HCT116 (cell line): ENCODE data around the gene SPIRE1. TPM values are rescaled to one million over a fixed set of nuclear protein-coding genes. Genes with fewer than 3 reads are reported as not detected.

ENCODE experiments used
- ATAC-seq: fragments of 200-7000 bp; cut with Tn5 transposase; 2 replicates; pipeline ENCODE4 v1.9.1; 2020; ENCODE audit warnings: mild to moderate bottlenecking, moderate library complexity
- BruUV-seq: library from RNA; stranded (reverse); fragments of 400-500 nt; replicated peaks from 2 replicates; lab custom pipeline; 2021; lab: Mats Ljungman, UMichigan
- CTCF ChIA-PET: fragments of 300-600 bp; sonication (Branson Sonifier 250); formaldehyde crosslinking; loops from one replicate; lab custom pipeline; 2021; ENCODE audit warnings: antibody characterized with exemption; lab: Charles Lee
- POLR2A ChIA-PET: fragments of 300-600, 350-600 bp; sonication (Branson Sonifier 250); formaldehyde crosslinking; loops from one replicate; lab custom pipeline; 2021; ENCODE audit warnings: antibody characterized with exemption; lab: Charles Lee
- RAD21 ChIA-PET, 2 experiments: fragments of 300-600 bp; sonication (Branson Sonifier 250); formaldehyde crosslinking; loops; one replicate each; lab custom pipeline; 2023; ENCODE audit warnings: low total read pairs in 2 of 2; ENCODE audit not compliant: uncharacterized antibody in 2 of 2, unreplicated experiment in 2 of 2, low non-redundant PET in 1 of 2; lab: Charles Lee
- DNase-seq: peaks from one replicate; pipeline ENCODE4 v3.0.0-alpha.2; 2010; ENCODE audit warnings: low read depth, low spot score
- H2AFZ ChIP-seq: fragments of 200-600 bp; shearing (Covaris generic), sonication (generic); 2 replicates; pipeline ENCODE4 v1.6.1; 2017; ENCODE audit warnings: low read depth, mixed run types, mixed read lengths, antibody characterized with exemption, low read length; ENCODE audit not compliant: poor library complexity, severe bottlenecking
- H3K27ac ChIP-seq: 2 replicates; pipeline ENCODE4 v1.5.1; 2012; ENCODE audit warnings: low read depth, low read length
- H3K27me3 ChIP-seq: fragments of 200-600 bp; sonication (generic); 2 replicates; pipeline ENCODE4 v1.6.1; 2016; ENCODE audit warnings: mixed run types, low read length, mixed read lengths; ENCODE audit not compliant: insufficient read depth
- H3K36me3 ChIP-seq, 2 experiments: fragments of 200-500 bp in 1 of 2; fragments of 200-600 bp in 1 of 2; sonication (Bioruptor generic) in 1 of 2; sonication (generic) in 1 of 2; 2 replicates each; pipeline versions ENCODE4 v1.5.1 to v1.6.1; 2014 to 2016; ENCODE audit warnings: low read length in 2 of 2, inconsistent platforms in 1 of 2, mixed read lengths in 1 of 2, mixed run types in 1 of 2; ENCODE audit not compliant: insufficient read depth in 2 of 2, control insufficient read depth in 1 of 2
- H3K4me1 ChIP-seq, 2 experiments: fragments of 200-600 bp in 1 of 2; sonication (generic) in 1 of 2; 2 replicates each; pipeline versions ENCODE4 v1.5.1 to v1.6.1; 2012 to 2017; ENCODE audit warnings: low read length in 2 of 2, inconsistent platforms in 1 of 2, mild to moderate bottlenecking in 1 of 2, mixed read lengths in 1 of 2, mixed run types in 1 of 2, moderate library complexity in 1 of 2; ENCODE audit not compliant: insufficient read depth in 2 of 2, control insufficient read depth in 1 of 2
- H3K4me2 ChIP-seq: fragments of 200-600 bp; sonication (generic); 2 replicates; pipeline ENCODE4 v1.6.1; 2017; ENCODE audit warnings: mixed run types, low read length, mixed read lengths
- H3K4me3 ChIP-seq, 2 experiments: fragments of 200-600 bp in 1 of 2; sonication (generic) in 1 of 2; replicated peaks in 1 of 2; 2 replicates each; pipeline ENCODE4 v1.5.1; 2011 to 2016; ENCODE audit warnings: low read length in 2 of 2, control low read depth in 1 of 2, low read depth in 1 of 2, mild to moderate bottlenecking in 1 of 2, mixed read lengths in 1 of 2, mixed run types in 1 of 2
- H3K79me2 ChIP-seq: fragments of 200-600 bp; sonication (generic); 2 replicates; pipeline ENCODE4 v1.6.1; 2017; ENCODE audit warnings: mild to moderate bottlenecking, mixed run types, low read length, moderate library complexity, mixed read lengths; ENCODE audit not compliant: insufficient read depth
- H3K9ac ChIP-seq: fragments of 200-600 bp; sonication (generic); 2 replicates; pipeline ENCODE4 v1.6.1; 2016; ENCODE audit warnings: low read length, mixed read lengths
- H3K9me2 ChIP-seq: fragments of 200-600 bp; sonication (generic), shearing (Covaris generic); 2 replicates; pipeline ENCODE4 v1.6.1; 2017; ENCODE audit warnings: mixed run types, mild to moderate bottlenecking, moderate library complexity; ENCODE audit not compliant: insufficient read depth
- H3K9me3 ChIP-seq, 2 experiments: fragments of 200-500 bp in 1 of 2; fragments of 200-600 bp in 1 of 2; sonication (Bioruptor generic) in 1 of 2; sonication (generic) in 1 of 2; 2 replicates each; pipeline ENCODE4 v1.6.1; 2014 to 2017; ENCODE audit warnings: low read length in 2 of 2, mixed read lengths in 2 of 2, inconsistent platforms in 1 of 2, low read depth in 1 of 2, mild to moderate bottlenecking in 1 of 2, mixed run types in 1 of 2, moderate library complexity in 1 of 2; ENCODE audit not compliant: control insufficient read depth in 1 of 2, insufficient read depth in 1 of 2
- H4K20me1 ChIP-seq: fragments of 200-600 bp; sonication (generic), shearing (Covaris generic); 2 replicates; pipeline ENCODE4 v1.6.1; 2017; ENCODE audit warnings: mixed run types, mild to moderate bottlenecking, moderate library complexity; ENCODE audit not compliant: insufficient read depth
- CBX3 ChIP-seq: IDR thresholded peaks from 2 replicates; pipeline ENCODE4 v1.6.1; 2012; ENCODE audit warnings: low read depth
- CEBPB ChIP-seq: IDR thresholded peaks from 2 replicates; pipeline ENCODE4 v1.6.1; 2012; ENCODE audit warnings: low read depth
- ELF1 ChIP-seq: IDR thresholded peaks from 2 replicates; pipeline ENCODE4 v1.6.1; 2012; ENCODE audit warnings: low read depth, borderline replicate concordance
- EZH2 ChIP-seq: fragments of 200-600 bp; sonication (generic); IDR thresholded peaks from 2 replicates; pipeline ENCODE4 v1.6.1; 2017; ENCODE audit warnings: antibody characterized with exemption, mixed run types
- EZH2phosphoT487 ChIP-seq: fragments of 200-600 bp; IDR thresholded peaks from 2 replicates; pipeline ENCODE4 v1.6.1; 2018; ENCODE audit warnings: antibody characterized with exemption, borderline replicate concordance
- FOSL1 ChIP-seq: IDR thresholded peaks from 2 replicates; pipeline ENCODE4 v1.6.1; 2012; ENCODE audit warnings: low read depth
- JUND ChIP-seq: IDR thresholded peaks from 2 replicates; pipeline ENCODE4 v1.6.1; 2012
- RAD21 ChIP-seq: IDR thresholded peaks from 2 replicates; pipeline ENCODE4 v1.6.1; 2012; ENCODE audit warnings: low read depth, mild to moderate bottlenecking
- SIN3A ChIP-seq: IDR thresholded peaks from 2 replicates; pipeline ENCODE4 v1.6.1; 2012; ENCODE audit warnings: low read depth
- SP1 ChIP-seq: IDR thresholded peaks from 2 replicates; pipeline ENCODE4 v1.6.1; 2012; ENCODE audit warnings: low read depth
- SRF ChIP-seq: IDR thresholded peaks from 2 replicates; pipeline ENCODE4 v1.6.1; 2012; ENCODE audit warnings: low read depth
- TCF7L2 ChIP-seq: IDR thresholded peaks from 2 replicates; pipeline ENCODE4 v1.7.0; 2011; ENCODE audit warnings: borderline replicate concordance, inconsistent platforms; ENCODE audit not compliant: insufficient read depth, insufficient read length; ENCODE audit errors: extremely low read depth
- YY1 ChIP-seq: IDR thresholded peaks from 2 replicates; pipeline ENCODE4 v1.6.1; 2011; ENCODE audit warnings: low read length, low read depth, moderate library complexity, mild to moderate bottlenecking; ENCODE audit not compliant: insufficient replicate concordance; ENCODE audit errors: extremely low read depth
- ZFX ChIP-seq: fragments of 450-650 bp; IDR thresholded peaks from 2 replicates; pipeline ENCODE4 v1.6.1; 2017
- intact Hi-C: fragments of 100-400 bp; cut with micrococcal nuclease; formaldehyde crosslinking; loops from 2 replicates; pipeline ENCODE4 v1.10.0; 2022
- total RNA-seq: library from RNA; stranded (reverse); gene quantifications from one replicate; pipeline ENCODE4 v1.2.1, GENCODE V29; 2021; ENCODE audit not compliant: unreplicated experiment
- TF ChIP-seq, protein P1 (sequence below): IDR thresholded peaks from 2 replicates; pipeline ENCODE4 v1.6.1; 2012

The SPIRE1 gene
- total RNA-seq, 1 experiment from 2014 or later, result 26.6 TPM

DNA sequence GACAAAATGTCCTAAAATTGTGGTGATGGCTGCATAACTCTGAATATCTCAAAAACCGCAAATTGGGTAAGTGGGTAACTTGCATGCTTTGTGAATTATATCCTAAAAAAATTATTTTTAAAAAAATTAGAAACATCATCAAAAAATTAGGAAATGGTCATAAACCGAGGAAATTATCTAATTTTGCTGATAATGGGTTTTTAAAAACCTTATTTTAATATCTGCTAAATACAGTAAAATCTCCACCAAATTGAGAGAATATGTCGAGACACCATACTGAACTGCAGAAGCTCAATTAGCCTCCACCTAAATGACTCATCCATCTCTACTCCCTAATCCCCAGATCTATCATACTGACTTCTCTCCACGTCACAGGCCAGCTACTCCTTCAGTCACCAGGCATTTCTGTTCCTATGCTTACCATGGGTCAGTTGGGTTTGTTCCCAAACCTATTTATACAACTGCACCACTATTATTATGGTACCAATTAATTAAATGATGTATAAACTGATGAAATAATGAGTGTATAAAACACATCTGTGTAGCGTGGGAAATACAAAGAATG lies 36.1 kb downstream of the SPIRE1 start:
- intact Hi-C loops, result no loop called here
- no peak overlapping the region for H3K27ac ChIP-seq
- H3K27me3 ChIP-seq, result no peaks in the 10 kb centered on the region
- ATAC-seq, result no peak
- H2AFZ ChIP-seq, result no peak overlapping the region
- no peaks in the 10 kb centered on the region for H4K20me1 ChIP-seq
- no peak overlapping the region for H3K4me3 ChIP-seq
- no peaks in the 10 kb centered on the region for H3K9me2 ChIP-seq
- H3K9me3 ChIP-seq, result no peaks in the 10 kb centered on the region
- POLR2A ChIA-PET, result interaction anchor here (1.2 kb wide), 1 partner anchor 15 kb away, joined by 3 read pairs; no protein-coding TSS in a partner anchor
- peak; percentile 19; the same call in 1 of the 2 replicates for TF ChIP-seq FOSL1
- TF ChIP-seq, protein P1, sequence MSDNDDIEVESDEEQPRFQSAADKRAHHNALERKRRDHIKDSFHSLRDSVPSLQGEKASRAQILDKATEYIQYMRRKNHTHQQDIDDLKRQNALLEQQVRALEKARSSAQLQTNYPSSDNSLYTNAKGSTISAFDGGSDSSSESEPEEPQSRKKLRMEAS, result no peak
- no peak overlapping the region for H3K9ac ChIP-seq
- no peak for DNase-seq
- H3K4me1 ChIP-seq, result no peaks in the 10 kb centered on the region
- no peaks in the 10 kb centered on the region for H3K79me2 ChIP-seq
- CTCF ChIA-PET, result no interaction called here
- no peak overlapping the region for H3K4me2 ChIP-seq
- RAD21 ChIA-PET, result no interaction called here
- no peaks in the 10 kb centered on the region for H3K36me3 ChIP-seq
- BruUV-seq, result no TSS peak

DNA sequence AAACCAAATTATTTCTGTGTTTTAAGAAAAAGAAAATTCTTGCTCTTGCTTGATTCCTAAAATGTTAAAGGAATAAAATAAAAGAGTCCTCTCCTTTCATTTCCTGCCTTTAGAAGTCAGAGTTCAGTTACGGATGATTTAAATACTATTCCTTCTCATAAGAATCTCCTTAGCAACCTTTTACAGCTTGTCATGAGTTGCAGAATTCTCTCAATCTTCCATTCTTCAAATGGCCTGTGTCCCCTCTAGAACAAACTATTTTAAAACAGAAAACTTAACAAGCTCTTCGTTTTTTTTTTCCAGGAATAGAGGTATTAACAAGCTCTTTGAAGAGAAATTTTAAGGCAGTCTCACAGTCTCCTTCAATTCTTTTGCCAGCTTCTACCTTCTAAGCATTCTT lies 42.2 kb downstream of the SPIRE1 start:
- no TSS peak for BruUV-seq
- intact Hi-C loops, result no loop called here
- no peaks in the 10 kb centered on the region for H3K9me3 ChIP-seq
- no peak overlapping the region for H3K4me3 ChIP-seq
- H3K79me2 ChIP-seq, result no peaks in the 10 kb centered on the region
- H2AFZ ChIP-seq, result no peak overlapping the region
- no peaks in the 10 kb centered on the region for H4K20me1 ChIP-seq
- RAD21 ChIA-PET, result no interaction called here
- H3K4me1 ChIP-seq, result peaks cover 0 to 2% of the 10 kb centered on the region in 2 experiments; a peak in 2 of 4 replicates
- POLR2A ChIA-PET, result interaction anchor here (1.2 kb wide), 1 partner anchor 9 kb away, joined by 3 read pairs; no protein-coding TSS in a partner anchor
- no peaks in the 10 kb centered on the region for H3K36me3 ChIP-seq
- no peaks in the 10 kb centered on the region for H3K9me2 ChIP-seq
- ATAC-seq (no peak), DNase-seq (no peak)
- TF ChIP-seq ZFX (no peak), FOSL1 (no peak), CEBPB (no peak), EZH2 (no peak), SP1 (no peak), ELF1 (no peak), CBX3 (no peak), YY1 (no peak), TCF7L2 (no peak), SIN3A (no peak), SRF (no peak), JUND (no peak), RAD21 (no peak), EZH2phosphoT487 (no peak)
- no peak overlapping the region for H3K27ac ChIP-seq
- no peaks in the 10 kb centered on the region for H3K27me3 ChIP-seq
- no peak overlapping the region for H3K4me2 ChIP-seq
- H3K9ac ChIP-seq, result no peak overlapping the region
- CTCF ChIA-PET, result no interaction called here
